SK-MEL-5 (cell line): ENCODE measurements around the gene SNAPC4. TPM values are rescaled to one million over a fixed set of nuclear protein-coding genes. Genes with fewer than 3 reads are reported as not detected.

Experiments used
- DNase-seq: peaks from one replicate; pipeline ENCODE4 v3.0.0-alpha.2; 2016; ENCODE audit warnings: low read depth, low spot score
- in situ Hi-C: cut with HindIII; loops from 2 replicates; pipeline ENCODE4 v1.10.0; 2016; ENCODE audit warnings: low sequenced_read_pairs, high pct_unique_total_duplicates, low pct_unique_long_range_greater_than_20kb
- total RNA-seq: library from RNA; depleted of rRNA; stranded (reverse); fragments of >200 nt; shearing (Covaris generic); gene quantifications from 2 replicates; pipeline ENCODE4 v1.2.3, GENCODE V29; 2014

The SNAPC4 gene
- total RNA-seq, 1 experiment from 2014 or later: 6.9 TPM

GRCh38 chr9:136381966-136382513, 17.9 kb downstream of the SNAPC4 start:
- in situ Hi-C loops: no loop called here
- DNase-seq: no peak

GRCh38 chr9:136381311-136381710, 18.7 kb downstream of the SNAPC4 start:
- no peak for DNase-seq
- in situ Hi-C loops: no loop called here

DNA sequence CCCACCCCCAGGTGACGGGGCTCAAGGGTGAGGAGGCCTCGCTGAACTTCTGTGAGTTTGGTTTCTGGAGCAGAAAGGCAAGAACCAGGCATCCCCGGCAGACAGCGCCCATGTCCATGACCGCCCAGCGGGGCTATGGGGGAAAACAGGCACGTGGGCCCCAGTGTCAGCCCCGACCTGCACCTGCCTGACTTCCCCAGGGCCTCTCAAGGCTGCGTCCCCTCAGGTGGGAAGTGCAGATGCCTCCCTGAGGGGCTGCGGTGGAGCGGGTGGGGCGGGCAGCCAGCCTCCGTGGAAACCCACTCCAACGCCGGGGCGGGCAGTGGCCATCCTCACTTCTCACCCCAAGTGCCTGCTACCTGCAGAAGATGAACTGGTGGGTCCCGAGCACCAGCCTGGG, 19.6 kb downstream of the SNAPC4 start:
- in situ Hi-C loops: no loop called here
- DNase-seq: no peak

GRCh38 chr9:136379891-136380290, 20.1 kb downstream of the SNAPC4 start:
- DNase-seq: no peak
- in situ Hi-C loops: no loop called here

DNA sequence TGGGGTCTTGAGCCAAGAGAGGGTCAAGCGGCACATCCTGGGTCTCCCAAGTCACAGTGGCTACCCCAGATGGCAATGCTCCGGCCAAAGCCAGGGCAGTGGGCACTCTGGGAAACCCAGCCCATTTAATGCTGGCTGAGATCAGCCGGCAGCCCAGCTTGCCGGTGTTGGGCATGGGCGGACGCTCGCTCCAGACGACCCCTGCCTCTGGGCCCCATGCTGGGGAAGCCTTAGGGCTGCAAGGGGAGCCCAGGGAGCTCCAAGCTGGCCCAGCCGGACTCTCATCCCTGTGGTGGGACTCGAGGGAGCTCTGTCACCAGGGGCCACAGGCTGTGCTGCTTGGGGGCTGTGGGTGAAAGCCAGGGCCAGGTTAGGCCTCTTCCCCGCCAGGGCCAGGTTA, 20.6 kb downstream of the SNAPC4 start:
- DNase-seq: no peak
- in situ Hi-C loops: no loop called here

DNA sequence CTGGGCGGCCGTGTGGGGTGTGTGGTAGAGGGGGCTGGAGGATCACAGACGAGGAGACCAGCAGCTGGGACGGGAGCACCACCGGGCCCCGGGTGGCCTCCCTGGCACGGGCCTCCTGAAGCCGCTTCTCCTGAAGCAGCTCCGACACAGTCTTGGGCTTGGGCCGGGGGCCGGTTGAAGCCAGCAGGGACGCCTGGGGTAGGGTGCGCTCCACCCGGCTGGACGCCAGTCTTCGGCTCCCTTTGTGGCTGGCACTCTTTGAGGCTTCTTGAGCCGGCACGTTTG, 21.0 kb downstream of the SNAPC4 start:
- no peak for DNase-seq
- in situ Hi-C loops: no loop called here

GRCh38 chr9:136378170-136379002, 21.6 kb downstream of the SNAPC4 start:
- no peak for DNase-seq
- in situ Hi-C loops: no loop called here

- in situ Hi-C loops: no loop called here
- DNase-seq: no peak
Observed at GRCh38 chr9:136377341-136378169, 22.4 kb downstream of the SNAPC4 start.

- in situ Hi-C loops: no loop called here
- DNase-seq: no peak
Observed at GRCh38 chr9:136376457-136376856, 23.5 kb downstream of the SNAPC4 start.

- in situ Hi-C loops: no loop called here
- no peak for DNase-seq
Observed at GRCh38 chr9:136375096-136375495, 24.9 kb downstream of the SNAPC4 start.

DNA sequence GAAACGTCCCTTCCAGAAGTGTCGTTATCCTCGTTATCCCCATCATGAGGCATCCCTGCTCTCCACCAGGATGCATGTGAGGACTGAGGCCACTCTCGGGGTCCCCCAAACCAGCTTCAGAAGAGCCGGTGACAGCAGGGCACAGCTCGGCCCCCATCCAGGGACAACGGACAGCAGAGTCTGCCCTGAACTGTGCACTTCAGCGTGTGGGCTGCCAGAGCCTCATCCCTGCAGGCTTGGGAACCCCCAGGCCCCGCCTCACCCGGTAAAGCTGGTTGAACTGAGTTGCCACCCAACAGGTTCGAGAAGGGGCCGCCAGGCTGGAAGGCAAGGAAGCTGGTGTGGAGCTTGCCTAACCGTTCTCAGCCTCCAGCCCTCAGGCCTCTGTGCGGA, 25.8 kb downstream of the SNAPC4 start:
- DNase-seq: no peak
- in situ Hi-C loops: no loop called here

GRCh38 chr9:136373300-136374182, 26.4 kb downstream of the SNAPC4 start, which contains the start of gene CARD9:
TSS of gene CARD9 (minus strand) at chr9:136373669. CDS start at chr9:136372078, 1,591 bp downstream.
- in situ Hi-C loops: no loop called here
- DNase-seq: no peak

DNA sequence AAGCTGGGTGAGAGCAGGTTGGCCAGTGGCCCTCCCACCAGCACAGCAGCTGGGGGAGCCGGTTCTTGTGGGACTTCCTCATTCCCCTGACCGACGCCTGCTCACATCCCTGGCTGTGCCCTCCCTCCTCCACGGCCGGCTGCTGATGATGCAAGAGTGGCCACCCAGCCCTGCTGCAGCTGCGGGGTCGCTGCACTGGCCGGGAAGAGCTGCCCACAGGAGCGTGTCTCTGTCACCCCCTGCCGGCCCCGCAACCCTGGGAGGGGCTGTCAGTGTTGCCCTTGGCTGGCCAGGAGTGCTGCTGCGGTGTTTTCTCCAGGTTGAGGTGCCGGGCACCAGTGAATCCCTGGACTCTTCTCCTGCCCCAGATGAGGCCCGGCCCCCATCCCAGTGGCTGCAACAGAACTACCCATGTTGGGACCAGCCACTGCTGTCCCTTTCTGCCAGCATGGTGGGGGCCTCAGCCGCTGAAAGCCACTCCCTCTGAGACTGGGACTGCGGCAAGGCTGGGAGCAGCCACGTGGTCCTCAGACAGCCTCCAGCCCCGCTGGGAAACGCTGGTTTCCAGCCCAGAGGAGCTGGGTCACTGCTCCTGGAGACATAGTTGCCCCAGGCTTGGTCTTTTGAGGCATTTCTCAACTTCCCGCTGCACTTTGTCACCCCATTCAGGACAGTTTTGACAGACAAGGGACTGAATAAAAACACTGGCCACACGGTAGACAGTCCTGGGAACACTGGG, 27.2 kb downstream of the SNAPC4 start:
- in situ Hi-C loops: no loop called here

DNA sequence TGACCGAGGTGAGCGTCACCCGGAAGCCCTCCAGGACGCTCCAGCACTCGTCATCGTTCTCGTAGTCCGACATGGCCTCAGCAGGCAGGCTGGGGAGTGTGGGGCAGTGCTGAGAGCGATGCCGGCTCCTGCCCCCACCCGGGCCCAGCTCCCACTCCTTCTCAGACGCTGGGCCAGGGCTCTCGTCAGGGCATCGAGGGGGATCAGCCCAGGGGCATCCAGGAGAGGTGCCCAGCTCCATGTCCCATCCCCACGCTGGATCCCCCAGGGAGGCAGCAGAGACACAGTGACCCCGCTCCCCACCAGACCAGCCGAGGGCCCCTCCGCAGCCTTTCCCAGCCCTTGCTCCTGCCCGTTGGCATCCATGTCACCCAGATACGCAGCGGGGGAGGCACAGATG, 28.0 kb downstream of the SNAPC4 start:
- no peak for DNase-seq
- in situ Hi-C loops: no loop called here

More for the DNA sequence above, 27.2 kb downstream of the SNAPC4 start:
- peak; percentile 11 for DNase-seq

DNA sequence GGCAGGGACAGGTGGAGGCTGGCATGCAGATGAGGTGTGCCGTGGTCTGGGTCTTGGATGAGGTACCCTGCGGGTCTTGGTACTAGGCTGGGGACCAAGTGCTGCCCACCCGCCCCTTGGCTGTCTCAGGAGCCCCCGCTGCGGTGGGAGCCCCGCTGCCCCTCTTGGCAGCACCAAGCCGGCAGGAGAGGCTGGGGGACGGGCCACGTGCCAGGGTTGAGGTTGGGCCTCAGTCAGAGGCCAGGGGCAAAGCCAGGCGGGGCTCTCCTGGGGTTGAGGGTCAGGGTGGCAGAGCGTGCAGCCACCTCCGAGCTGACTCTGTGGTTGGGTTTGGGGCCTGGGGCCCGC, 28.5 kb downstream of the SNAPC4 start:
- no peak for DNase-seq
- in situ Hi-C loops: no loop called here

DNA sequence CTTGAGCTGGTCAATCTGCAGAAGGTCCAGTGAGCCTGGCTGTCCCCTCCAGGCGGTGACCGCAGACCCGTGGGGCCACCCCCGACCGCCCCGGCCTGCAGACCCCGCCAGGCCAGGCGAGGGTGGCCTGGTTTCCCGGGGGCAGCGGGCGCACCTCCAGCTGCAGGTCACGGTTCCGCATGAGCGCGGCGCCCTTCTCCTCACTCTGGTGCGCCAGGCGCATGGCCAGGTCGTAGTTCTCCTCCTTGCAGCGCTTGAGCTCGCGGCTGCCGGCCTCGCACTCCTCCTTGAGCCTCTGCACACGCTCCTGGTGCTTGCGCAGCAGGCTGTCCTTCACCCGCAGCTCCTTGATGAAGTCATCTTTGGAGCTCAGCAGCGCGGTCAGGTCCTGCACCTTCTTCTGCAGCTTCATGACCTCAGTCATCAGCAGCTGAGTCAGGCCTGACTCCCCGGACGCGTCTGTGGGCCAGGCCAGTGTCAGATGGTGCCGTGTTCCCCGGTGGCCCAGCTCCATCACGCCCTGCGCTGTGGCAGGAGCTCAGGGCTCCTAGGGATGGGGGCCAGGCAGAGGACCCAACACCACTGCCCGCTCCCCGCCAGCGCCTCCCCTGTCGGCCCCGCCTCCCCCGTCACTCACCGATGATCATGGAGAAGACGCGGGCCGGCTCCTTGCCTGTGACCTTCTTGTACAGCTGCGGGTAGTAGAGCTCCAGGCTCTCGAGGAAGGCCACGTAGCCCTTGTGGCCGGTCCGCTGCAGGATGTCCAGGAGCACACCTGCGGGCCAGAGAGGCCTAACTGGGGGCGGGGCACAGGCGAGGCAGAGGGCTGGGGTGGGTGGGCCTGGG, 29.1 kb downstream of the SNAPC4 start:
- in situ Hi-C loops: no loop called here
- no peak for DNase-seq
